OCI-M2 (cell line): Measurements from ENCODE around the gene CIT.
"Not testable (repeated sequence)": the region's sequence is repeated elsewhere in the genome, so short reads cannot be mapped to it uniquely, and the experiment has no call there.

Experiments used
- DNase-seq: peaks from one replicate; lab custom pipeline; 2025; ENCODE audit not compliant: unreplicated experiment; lab: John Stamatoyannopoulos, UW

Gene CIT

DNA sequence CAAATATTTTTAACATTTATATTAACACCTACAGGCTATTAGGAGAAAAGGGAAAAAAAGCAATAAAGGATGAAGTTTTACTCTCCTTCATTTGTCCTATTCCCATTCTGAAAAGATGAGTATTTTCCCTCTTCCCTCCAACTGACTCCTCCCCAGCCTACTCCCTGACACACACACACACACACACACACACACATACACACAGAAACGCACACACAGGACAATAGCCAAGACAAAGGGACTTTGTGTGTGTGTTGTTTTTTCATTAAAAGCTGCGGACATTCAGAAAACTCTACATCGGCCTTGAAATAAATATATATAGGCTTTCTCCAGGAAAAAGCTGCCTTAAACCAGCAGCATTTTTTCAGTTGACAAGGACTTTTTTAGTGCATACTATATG lies 134.4 kb downstream of the CIT start:
- no peak for DNase-seq

DNA sequence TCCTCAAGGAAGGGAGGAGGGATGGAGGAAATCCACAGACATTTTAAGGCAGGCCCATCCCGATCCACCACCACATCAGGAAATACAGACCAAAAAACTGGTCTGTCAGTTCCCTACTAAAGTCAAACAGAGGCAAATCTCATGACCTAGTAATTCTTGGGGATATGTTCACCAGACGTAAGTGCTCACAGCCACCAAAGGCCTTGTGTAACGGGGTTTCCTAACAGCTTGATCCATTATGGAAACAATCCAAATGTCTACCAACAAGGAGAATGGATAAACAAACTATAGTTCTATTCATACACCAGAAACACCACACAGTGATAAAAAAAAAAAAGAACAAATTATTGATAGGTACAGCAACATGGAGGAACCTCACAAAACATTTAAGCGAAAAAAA lies 136.3 kb downstream of the CIT start:
- no peak for DNase-seq

- no peak for DNase-seq
Observed at GRCh38 chr12:119735079-119735478, 142.0 kb downstream of the CIT start.

DNA sequence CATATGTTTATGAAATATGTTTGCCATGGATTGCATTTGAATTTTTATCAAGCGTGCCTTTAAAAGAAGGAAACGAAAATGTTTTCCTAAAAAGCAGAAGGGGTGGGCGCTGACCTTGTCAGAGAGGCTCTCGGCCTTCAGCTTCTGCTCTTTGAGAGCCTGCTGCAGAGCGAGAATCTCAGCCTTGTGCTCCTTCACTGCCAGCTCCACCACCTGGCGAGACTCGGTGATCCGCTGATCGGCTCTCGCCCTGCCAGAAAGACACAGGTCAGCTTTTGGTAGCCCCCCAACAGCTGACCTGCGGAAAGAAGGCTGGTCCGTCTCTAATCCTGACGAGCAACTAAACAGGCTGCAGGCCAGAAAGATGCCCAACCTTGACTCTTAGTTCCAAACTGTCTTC lies 146.7 kb downstream of the CIT start:
- no peak for DNase-seq

GRCh38 chr12:119729871-119730270 lies 147.2 kb downstream of the CIT start:
- no peak for DNase-seq

DNA sequence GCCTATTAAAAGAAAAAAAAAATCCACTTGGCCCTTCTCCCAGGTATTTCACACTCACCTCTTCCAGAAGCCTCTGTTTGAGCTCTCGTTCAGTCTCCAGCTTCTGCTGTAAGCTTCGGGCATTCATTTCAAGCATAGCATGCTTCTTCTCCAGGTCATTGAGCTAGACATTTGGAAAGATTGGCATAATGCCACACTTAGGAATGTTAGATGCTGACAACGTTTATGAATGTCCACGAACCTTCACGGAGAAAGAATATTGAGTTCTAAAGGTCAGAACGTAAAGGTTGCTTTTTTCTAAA lies 148.7 kb downstream of the CIT start:
- DNase-seq: no peak

- no peak for DNase-seq
Observed at GRCh38 chr12:119727600-119728443, 149.3 kb downstream of the CIT start.

DNA sequence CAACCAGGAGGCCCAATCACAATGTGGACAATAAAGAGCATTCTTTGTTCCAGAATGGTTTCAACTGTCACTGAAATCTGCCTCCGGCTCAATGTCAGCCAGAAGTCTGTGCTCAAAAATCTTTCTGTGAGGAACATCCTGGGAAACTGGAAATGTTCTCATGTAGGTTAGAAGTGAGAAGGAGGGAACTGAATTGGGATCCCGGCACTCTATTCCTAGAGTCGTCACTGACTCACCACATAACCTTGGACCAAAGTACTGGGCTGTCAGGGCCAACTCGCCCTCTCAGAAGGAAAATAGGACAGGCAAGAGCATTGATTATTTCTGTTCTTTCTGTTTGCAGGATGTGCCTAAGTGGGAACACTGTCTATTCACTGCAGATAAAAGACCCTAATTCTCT lies 151.6 kb downstream of the CIT start:
- no peak for DNase-seq

DNA sequence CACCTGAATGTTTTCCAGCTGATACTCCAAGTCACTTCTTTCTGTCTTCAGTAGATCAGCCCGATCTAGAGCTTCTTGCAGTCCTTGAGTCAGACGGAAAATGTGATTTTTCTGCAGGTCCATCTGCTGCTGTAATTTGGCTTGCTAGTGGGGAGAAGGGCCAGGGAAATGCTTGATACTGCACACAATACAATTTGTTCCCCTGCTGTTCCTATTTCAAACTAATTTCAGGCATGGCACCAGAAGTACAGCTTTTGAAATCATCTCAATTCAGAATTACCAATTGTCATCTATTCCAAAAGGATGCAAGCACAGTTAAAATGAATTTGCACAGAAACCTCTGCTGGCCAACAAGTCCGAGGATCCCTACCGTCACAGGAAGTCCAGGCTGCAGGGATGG lies 155.8 kb downstream of the CIT start:
- no peak for DNase-seq

GRCh38 chr12:119720349-119720748 lies 156.8 kb downstream of the CIT start:
- no peak for DNase-seq

- DNase-seq: no peak
Observed at GRCh38 chr12:119718141-119718540, 159.0 kb downstream of the CIT start.

DNA sequence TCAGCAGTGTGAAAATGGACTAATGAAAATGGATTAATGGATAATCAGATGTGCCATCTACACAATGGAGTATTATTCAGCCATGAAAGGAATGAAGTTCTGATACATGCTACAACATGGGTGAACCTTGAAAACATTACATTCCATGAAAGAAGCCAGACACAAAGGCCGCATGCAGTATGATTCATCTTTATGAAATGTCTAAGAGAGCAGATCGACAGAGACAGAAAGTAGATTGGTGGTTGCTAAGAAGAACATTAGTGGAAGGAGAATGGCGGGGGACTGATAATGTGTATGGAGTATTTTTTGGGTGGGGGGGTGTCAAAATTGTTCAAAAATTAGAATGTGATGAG lies 161.9 kb downstream of the CIT start:
- no peak for DNase-seq

- DNase-seq: no peak
Observed at GRCh38 chr12:119714614-119715267, 162.4 kb downstream of the CIT start.

DNA sequence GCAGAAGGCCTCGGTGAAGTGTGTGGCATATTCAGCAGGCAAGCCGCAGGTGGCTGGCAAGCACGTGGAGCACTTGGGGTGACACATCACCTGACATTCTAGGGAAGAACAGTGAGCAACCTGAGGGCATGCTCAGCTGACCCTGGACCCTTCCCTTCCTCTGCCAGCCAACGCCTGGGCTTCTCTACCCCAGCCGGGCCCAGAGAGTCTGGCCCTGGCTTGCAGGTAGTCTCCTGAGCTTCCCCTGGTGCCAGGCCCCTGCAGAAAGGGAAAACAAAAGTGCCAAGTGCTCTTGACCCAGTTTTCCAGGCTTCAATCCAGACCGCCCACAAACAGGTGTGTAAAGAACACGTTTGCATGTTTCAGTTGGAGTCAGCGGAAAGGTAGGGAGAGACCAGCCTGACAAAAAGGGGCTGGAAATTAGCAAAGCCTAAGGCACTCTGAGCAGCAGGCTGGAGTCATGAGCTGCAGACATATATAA lies 163.5 kb downstream of the CIT start:
- no peak for DNase-seq

GRCh38 chr12:119712721-119713120 lies 164.4 kb downstream of the CIT start:
- no peak for DNase-seq

DNA sequence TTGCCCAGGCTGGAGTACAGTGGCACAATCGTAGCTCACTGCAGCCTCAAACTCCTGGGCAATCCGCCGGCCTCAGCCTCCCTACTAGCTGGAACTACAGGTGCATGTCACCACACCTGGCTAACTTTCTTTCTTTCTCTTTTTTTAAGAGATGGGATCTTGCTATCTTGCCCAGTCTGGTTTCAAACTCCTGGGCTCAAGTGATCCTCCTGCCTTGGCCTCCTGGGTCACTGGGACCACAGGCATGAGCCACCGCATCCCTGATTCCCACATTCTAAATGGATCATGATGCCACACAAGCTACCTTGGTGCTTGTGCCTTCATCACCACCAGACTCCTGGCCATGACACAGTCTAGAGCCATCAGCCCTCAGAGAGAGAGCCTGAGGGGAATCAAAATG lies 165.4 kb downstream of the CIT start:
- DNase-seq: no peak

- DNase-seq: no peak
Observed at GRCh38 chr12:119710965-119711551, 166.1 kb downstream of the CIT start.

DNA sequence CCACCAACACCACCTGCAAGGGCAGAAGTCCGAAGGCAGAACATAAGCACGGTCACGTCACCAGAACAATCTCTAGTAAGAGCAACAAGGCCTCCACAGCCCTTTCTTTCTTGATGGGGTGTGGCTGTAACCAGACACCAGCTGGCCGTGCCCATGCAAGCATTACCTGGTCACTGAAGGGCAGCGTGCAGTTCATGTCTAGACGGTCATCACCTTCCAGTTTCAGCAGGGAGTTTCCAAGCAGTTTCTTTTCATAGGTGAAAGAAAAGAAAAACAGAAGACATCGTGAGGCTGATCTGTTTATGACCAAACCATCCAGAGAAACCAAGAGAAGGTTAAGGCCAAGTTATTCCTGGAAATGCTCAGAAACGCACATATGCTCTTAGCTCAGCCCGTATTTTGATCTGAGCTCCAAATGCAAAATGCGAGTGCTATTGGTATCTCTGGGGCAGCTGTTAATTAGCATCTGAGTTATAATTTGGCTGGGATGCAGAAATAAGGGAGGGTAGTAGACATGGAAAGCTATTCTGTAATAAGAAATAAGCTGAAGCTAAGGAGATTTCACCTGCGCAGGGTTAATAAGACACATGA lies 166.7 kb downstream of the CIT start:
- DNase-seq: no peak

DNA sequence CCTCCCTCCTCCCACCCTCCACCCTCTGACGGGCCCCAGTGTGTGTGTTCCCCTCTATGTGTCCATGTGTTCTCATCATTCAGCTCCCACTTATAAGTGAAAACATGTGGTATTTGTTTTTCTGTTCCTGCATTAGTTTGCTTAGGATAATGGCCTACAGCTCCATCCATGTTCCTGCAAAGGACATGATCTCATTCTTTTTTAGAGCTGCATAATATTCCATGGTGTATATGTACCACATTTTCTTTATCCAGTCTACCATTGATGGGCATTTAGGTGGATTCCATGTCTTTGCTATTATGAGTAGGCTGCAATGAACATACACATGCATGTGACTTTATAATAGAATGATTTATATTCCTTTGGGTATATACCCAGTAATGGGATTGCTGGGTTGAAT lies 170.7 kb downstream of the CIT start:
- not testable (repeated sequence) for DNase-seq

- no peak for DNase-seq
Observed at GRCh38 chr12:119705182-119705581, 171.9 kb downstream of the CIT start.

DNA sequence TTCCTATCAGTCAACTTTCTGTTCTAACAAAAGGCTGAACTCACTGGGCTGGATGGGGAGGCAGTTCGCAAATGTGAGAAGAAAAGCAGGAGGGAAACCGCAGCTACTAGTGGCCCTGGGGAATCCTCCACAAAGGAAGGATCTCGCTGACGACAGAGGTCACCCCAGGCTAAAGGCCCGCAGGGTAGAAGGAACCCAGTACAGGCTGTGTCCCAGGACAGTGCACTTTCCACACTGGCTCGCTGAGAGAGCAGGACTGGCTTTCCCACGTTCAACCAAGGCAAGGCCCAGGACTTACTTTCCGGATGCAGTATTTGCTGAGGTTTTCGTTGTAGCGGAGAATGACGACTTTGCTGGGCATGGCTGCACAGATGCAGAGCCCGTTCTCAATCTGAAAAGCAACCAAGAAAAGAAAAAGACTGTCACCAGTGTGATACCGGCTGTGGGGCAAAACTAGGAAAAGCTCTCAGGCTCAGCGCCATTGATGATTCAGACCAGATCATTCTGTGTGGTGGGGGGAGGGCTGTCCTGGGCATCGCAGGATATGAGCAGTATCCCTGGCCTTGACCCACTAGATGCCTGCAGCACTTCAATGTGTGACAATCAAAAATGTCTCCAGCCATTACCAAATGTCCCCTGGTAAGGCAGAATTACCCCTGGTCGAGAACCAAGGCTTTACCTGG lies 172.9 kb downstream of the CIT start:
- no peak for DNase-seq
